ENCODE data around the gene DCK.

DCK gene

DNA sequence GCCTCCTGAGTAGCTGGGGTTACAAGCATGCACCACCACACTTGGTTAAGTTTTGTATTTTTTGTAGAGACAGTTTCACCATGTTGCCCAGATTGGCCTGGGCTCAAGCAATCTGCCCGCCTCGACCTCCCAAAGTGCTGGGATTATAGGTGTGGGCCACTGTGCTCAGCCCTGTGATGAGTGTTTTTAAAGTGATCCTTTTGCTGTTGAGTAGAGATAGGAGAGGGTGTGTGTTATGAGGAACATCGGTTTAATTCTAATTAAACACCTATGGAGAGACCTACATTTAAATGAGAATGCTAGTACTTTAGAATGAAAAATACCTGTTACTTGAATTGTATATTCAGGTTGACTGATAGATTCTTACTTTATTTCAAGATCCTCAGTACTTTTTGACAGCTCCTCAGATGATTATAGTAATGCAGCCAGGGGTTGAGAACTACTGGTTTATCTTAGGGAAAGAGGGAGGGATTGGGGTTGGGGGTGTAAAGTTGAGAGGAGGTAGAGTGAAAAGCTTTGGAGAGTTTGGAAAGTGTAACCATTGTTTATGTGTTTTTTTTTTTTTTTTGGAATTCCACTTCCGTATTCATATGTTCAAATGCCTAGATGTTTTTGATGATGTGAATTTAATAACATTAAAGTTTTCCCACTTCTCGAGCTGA is 36.8 kb upstream of the DCK start:
- TF ChIP-seq, protein P1, sequence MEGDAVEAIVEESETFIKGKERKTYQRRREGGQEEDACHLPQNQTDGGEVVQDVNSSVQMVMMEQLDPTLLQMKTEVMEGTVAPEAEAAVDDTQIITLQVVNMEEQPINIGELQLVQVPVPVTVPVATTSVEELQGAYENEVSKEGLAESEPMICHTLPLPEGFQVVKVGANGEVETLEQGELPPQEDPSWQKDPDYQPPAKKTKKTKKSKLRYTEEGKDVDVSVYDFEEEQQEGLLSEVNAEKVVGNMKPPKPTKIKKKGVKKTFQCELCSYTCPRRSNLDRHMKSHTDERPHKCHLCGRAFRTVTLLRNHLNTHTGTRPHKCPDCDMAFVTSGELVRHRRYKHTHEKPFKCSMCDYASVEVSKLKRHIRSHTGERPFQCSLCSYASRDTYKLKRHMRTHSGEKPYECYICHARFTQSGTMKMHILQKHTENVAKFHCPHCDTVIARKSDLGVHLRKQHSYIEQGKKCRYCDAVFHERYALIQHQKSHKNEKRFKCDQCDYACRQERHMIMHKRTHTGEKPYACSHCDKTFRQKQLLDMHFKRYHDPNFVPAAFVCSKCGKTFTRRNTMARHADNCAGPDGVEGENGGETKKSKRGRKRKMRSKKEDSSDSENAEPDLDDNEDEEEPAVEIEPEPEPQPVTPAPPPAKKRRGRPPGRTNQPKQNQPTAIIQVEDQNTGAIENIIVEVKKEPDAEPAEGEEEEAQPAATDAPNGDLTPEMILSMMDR (IDR thresholded peaks at IDR 0.05; ENCODE audit: low read depth, low read length, missing control alignments) = no peak
- no peak for DNase-seq (ENCODE audit: low read depth)
- no peak overlapping the region for H3K4me3 ChIP-seq (ENCODE audit: low read depth, low read length)

DNA sequence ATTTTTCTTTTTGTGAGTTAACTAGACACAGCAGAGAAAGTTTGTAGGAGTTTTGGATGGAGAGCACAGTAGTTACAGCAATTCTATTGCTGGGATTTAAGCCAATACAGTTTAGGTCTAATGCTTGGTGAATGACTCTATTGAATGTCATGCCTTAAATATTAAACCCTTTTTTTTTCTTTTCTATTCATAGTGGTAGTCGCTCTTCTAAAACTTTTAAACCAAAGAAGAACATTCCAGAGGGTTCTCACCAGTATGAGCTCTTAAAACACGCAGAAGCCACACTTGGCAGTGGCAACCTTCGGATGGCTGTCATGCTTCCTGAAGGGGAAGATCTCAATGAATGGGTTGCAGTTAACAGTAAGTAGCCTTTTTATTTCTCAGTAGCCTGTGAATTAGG is 34.8 kb upstream of the DCK start:
- no peak overlapping the region for H3K4me3 ChIP-seq (ENCODE audit: low read depth, low read length)
- DNase-seq (ENCODE audit: low read depth) = no peak
- TF ChIP-seq, protein P1 (IDR thresholded peaks at IDR 0.05; ENCODE audit: low read depth, low read length, missing control alignments) = no peak

DNA sequence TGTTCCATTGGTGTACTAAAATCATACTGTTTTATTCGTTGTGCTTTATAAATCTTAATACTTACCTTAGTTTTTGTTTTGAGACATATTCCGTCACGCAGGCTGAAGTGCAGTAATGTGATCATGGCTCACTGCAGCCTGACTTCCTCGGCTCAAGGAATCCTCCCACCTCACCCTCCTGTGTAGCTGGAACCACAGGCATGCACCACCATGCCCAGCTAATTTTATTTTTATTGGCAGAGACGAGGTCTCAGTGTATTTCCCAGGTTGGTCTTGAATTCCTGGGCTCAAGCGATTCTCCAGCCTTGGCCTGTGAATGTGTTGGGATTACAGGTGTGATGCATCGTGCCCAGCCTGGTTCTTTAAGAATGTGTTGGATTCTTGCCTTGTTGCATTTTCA is 24.4 kb upstream of the DCK start:
- TF ChIP-seq, protein P1 (IDR thresholded peaks at IDR 0.05; ENCODE audit: low read depth, low read length, missing control alignments) = no peak
- DNase-seq (ENCODE audit: low read depth) = no peak
- no peak overlapping the region for H3K4me3 ChIP-seq (ENCODE audit: low read depth, low read length)

DNA sequence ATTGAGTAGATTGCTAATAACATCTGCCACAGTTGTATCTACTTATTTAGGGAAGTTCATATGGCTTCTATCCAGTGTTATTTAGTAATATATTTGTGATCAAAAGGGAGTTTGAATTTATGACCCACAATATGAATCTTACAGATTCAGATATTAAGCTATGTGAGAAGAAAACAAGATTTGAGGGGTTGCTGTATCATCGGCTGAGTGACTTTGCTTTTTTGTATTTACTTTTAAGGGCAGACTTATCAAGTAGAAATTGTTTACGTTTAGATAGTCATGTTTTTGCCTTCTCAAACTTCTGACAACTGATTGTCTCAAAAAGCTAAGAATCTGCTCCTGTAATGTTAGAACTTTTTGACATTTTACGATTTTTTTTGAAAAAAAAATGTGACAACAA is 17.2 kb upstream of the DCK start:
- H3K4me3 ChIP-seq (ENCODE audit: low read depth, low read length) = no peak overlapping the region
- TF ChIP-seq, protein P1 (IDR thresholded peaks at IDR 0.05; ENCODE audit: low read depth, low read length, missing control alignments) = no peak
- no peak for DNase-seq (ENCODE audit: low read depth)

DNA sequence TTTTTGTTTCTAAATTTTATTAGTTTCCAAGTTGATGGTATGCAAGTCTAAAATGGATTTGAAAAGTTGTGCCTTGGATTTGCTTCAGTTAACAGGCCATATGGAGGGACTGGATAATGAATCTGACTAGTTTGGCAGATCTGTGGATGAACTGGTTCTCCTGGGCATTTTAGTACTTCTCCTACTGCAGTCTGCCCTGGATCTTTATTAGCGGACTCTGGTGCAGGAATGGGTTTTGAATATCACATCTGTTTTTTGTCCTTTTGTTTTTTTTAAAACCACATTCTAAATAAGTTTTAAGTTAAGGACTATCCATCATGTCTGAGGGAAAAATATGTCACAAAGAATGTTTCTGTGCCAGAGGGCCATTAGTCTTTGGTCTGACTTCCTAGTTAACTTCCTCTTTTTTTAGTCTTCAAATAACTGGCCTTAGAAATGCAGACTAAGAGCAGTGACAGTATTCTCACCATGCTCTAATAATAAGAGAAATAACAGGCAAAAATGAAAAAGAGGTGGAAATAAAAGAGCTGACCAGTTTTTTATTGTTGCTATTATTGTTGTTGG is 13.9 kb upstream of the DCK start:
- TF ChIP-seq, protein P1 (IDR thresholded peaks at IDR 0.05; ENCODE audit: low read depth, low read length, missing control alignments) = no peak
- no peak for DNase-seq (ENCODE audit: low read depth)
- no peak overlapping the region for H3K4me3 ChIP-seq (ENCODE audit: low read depth, low read length)

DNA sequence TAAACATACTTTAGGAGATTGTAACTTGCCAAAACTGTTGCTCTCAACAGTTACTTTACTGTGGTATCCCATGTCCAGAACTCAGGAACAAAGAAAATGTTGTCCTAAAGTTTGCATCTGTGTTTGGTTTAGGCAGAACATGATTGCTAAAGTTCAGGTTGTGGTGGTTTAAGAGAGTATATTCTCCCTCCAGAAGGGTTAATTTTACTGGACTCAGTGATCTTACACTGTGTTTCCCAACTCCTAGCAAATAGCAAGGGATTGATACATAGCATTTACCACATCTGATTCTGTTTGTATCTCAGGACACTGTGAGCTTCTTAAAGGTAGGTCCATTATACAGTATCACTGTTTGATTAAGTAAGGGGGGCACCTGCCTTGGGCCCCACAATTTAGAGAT is 13.3 kb upstream of the DCK start:
- no peak for DNase-seq (ENCODE audit: low read depth)
- TF ChIP-seq, protein P1 (IDR thresholded peaks at IDR 0.05; ENCODE audit: low read depth, low read length, missing control alignments) = no peak
- H3K4me3 ChIP-seq (ENCODE audit: low read depth, low read length) = no peak overlapping the region

DNA sequence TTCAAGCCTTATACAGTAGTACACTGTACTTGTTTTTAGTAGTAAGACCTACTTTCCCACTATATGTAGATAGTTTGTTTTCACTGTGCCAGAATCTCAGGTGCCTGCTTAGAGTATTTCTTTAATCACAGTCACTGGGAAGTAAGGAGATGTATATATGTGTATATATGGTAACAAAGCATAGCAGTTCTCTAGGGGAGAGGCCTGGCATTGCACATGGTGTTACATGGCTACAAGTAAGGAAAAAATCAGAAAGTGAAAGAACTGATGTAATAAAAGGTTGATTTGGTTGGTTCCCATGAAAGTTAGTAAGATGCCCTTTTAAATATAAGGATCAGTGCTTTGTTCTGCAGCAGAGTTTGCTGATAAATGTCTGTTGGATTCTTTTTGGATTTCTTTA is 9.3 kb upstream of the DCK start:
- DNase-seq (ENCODE audit: low read depth) = no peak
- TF ChIP-seq, protein P1 (IDR thresholded peaks at IDR 0.05; ENCODE audit: low read depth, low read length, missing control alignments) = no peak
- no peak overlapping the region for H3K4me3 ChIP-seq (ENCODE audit: low read depth, low read length)

Measured in GM12864 (cell line).